ENCODE results near the gene DYRK2. TPM values are rescaled to one million over a fixed set of nuclear protein-coding genes. Genes with fewer than 3 reads are reported as not detected.

Gene DYRK2
- total and polyA plus RNA-seq, 10 of the 15 experiments (the other 5 are each of a cell fraction or from before 2014, with no cell fraction given) = 3.1 to 35.9 (median 12.2) TPM

DNA sequence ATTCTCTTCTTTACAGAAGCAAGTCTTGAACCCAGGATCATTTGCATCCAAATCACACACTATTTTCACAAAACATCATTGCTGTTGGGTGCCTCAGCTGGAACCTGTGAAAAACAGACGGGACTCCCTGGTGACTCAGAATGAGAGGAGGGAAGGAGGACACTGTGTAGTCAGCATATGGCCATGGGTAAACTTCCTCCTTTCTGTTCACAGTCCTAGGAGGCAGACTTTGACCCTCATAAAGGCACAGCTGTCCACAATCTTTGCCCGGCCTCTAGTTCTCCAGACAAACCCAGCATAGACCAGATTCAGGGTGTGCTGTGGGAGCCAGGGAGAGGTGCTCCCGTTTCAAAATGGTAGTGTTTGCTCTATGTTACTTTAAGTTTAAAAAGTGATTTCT lies 62.0 kb downstream of the DYRK2 start (continued):
- TF ChIP-seq, protein P1, sequence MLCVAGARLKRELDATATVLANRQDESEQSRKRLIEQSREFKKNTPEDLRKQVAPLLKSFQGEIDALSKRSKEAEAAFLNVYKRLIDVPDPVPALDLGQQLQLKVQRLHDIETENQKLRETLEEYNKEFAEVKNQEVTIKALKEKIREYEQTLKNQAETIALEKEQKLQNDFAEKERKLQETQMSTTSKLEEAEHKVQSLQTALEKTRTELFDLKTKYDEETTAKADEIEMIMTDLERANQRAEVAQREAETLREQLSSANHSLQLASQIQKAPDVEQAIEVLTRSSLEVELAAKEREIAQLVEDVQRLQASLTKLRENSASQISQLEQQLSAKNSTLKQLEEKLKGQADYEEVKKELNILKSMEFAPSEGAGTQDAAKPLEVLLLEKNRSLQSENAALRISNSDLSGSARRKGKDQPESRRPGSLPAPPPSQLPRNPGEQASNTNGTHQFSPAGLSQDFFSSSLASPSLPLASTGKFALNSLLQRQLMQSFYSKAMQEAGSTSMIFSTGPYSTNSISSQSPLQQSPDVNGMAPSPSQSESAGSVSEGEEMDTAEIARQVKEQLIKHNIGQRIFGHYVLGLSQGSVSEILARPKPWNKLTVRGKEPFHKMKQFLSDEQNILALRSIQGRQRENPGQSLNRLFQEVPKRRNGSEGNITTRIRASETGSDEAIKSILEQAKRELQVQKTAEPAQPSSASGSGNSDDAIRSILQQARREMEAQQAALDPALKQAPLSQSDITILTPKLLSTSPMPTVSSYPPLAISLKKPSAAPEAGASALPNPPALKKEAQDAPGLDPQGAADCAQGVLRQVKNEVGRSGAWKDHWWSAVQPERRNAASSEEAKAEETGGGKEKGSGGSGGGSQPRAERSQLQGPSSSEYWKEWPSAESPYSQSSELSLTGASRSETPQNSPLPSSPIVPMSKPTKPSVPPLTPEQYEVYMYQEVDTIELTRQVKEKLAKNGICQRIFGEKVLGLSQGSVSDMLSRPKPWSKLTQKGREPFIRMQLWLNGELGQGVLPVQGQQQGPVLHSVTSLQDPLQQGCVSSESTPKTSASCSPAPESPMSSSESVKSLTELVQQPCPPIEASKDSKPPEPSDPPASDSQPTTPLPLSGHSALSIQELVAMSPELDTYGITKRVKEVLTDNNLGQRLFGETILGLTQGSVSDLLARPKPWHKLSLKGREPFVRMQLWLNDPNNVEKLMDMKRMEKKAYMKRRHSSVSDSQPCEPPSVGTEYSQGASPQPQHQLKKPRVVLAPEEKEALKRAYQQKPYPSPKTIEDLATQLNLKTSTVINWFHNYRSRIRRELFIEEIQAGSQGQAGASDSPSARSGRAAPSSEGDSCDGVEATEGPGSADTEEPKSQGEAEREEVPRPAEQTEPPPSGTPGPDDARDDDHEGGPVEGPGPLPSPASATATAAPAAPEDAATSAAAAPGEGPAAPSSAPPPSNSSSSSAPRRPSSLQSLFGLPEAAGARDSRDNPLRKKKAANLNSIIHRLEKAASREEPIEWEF (IDR thresholded peaks at IDR 0.05; ENCODE audit: insufficient replicate concordance, low read depth, low read length) = no peak
- TF ChIP-seq RAD51 (IDR thresholded peaks at IDR 0.05) = no peak
- TF ChIP-seq, protein P2, sequence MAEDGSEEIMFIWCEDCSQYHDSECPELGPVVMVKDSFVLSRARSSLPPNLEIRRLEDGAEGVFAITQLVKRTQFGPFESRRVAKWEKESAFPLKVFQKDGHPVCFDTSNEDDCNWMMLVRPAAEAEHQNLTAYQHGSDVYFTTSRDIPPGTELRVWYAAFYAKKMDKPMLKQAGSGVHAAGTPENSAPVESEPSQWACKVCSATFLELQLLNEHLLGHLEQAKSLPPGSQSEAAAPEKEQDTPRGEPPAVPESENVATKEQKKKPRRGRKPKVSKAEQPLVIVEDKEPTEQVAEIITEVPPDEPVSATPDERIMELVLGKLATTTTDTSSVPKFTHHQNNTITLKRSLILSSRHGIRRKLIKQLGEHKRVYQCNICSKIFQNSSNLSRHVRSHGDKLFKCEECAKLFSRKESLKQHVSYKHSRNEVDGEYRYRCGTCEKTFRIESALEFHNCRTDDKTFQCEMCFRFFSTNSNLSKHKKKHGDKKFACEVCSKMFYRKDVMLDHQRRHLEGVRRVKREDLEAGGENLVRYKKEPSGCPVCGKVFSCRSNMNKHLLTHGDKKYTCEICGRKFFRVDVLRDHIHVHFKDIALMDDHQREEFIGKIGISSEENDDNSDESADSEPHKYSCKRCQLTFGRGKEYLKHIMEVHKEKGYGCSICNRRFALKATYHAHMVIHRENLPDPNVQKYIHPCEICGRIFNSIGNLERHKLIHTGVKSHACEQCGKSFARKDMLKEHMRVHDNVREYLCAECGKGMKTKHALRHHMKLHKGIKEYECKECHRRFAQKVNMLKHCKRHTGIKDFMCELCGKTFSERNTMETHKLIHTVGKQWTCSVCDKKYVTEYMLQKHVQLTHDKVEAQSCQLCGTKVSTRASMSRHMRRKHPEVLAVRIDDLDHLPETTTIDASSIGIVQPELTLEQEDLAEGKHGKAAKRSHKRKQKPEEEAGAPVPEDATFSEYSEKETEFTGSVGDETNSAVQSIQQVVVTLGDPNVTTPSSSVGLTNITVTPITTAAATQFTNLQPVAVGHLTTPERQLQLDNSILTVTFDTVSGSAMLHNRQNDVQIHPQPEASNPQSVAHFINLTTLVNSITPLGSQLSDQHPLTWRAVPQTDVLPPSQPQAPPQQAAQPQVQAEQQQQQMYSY (CRISPR knock-in tag; IDR thresholded peaks at IDR 0.05) = no peak
- TF ChIP-seq ESRRA (IDR thresholded peaks at IDR 0.05; ENCODE audit: low read length) = no peak
- no peak for TF ChIP-seq PAX5 (IDR thresholded peaks at IDR 0.05; ENCODE audit: borderline replicate concordance, low read depth, low read length)
- no peak for TF ChIP-seq SMAD5 (IDR thresholded peaks at IDR 0.05; ENCODE audit: low read depth)
- peak; percentile 63; the same call in 1 of the 2 replicates for TF ChIP-seq BCL11A (IDR thresholded peaks at IDR 0.05; ENCODE audit: low read depth, low read length)
- TF ChIP-seq WRNIP1 (IDR thresholded peaks at IDR 0.05; ENCODE audit: borderline replicate concordance, low read depth, low read length) = no peak
- no peak for TF ChIP-seq POU2F2 (IDR thresholded peaks at IDR 0.05; ENCODE audit: borderline replicate concordance, low read depth, low read length)
- TF ChIP-seq SPI1 (IDR thresholded peaks at IDR 0.05; ENCODE audit: borderline replicate concordance, insufficient read depth, low read depth, low read length) = no peak
- TF ChIP-seq, protein P3, sequence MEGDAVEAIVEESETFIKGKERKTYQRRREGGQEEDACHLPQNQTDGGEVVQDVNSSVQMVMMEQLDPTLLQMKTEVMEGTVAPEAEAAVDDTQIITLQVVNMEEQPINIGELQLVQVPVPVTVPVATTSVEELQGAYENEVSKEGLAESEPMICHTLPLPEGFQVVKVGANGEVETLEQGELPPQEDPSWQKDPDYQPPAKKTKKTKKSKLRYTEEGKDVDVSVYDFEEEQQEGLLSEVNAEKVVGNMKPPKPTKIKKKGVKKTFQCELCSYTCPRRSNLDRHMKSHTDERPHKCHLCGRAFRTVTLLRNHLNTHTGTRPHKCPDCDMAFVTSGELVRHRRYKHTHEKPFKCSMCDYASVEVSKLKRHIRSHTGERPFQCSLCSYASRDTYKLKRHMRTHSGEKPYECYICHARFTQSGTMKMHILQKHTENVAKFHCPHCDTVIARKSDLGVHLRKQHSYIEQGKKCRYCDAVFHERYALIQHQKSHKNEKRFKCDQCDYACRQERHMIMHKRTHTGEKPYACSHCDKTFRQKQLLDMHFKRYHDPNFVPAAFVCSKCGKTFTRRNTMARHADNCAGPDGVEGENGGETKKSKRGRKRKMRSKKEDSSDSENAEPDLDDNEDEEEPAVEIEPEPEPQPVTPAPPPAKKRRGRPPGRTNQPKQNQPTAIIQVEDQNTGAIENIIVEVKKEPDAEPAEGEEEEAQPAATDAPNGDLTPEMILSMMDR (IDR thresholded peaks at IDR 0.05 in 2 of 3, conservative IDR thresholded peaks at IDR 0.05 in 1 of 3; ENCODE audit: control insufficient read depth in 2 of 3, extremely low read depth in 1 of 3, insufficient read depth in 1 of 3, low read depth in 3 of 3, low read length in 3 of 3) = no peak
- TF ChIP-seq NBN (IDR thresholded peaks at IDR 0.05) = peak; percentile 57; the same call in 1 of the 2 replicates
- TF ChIP-seq ZBED1 (IDR thresholded peaks at IDR 0.05; ENCODE audit: borderline replicate concordance) = no peak
- TF ChIP-seq BHLHE40 (IDR thresholded peaks at IDR 0.05; ENCODE audit: borderline replicate concordance in 1 of 2, low read depth in 2 of 2, low read length in 1 of 2) = peak in 1 of 2 experiments; percentile 55; a peak in 1 of 4 replicates
- TF ChIP-seq MEF2A (IDR thresholded peaks at IDR 0.05; ENCODE audit: insufficient read depth, low read depth, low read length) = no peak
- no peak for TF ChIP-seq HDAC2 (IDR thresholded peaks at IDR 0.05)
- TF ChIP-seq, protein P4, sequence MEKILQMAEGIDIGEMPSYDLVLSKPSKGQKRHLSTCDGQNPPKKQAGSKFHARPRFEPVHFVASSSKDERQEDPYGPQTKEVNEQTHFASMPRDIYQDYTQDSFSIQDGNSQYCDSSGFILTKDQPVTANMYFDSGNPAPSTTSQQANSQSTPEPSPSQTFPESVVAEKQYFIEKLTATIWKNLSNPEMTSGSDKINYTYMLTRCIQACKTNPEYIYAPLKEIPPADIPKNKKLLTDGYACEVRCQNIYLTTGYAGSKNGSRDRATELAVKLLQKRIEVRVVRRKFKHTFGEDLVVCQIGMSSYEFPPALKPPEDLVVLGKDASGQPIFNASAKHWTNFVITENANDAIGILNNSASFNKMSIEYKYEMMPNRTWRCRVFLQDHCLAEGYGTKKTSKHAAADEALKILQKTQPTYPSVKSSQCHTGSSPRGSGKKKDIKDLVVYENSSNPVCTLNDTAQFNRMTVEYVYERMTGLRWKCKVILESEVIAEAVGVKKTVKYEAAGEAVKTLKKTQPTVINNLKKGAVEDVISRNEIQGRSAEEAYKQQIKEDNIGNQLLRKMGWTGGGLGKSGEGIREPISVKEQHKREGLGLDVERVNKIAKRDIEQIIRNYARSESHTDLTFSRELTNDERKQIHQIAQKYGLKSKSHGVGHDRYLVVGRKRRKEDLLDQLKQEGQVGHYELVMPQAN (conservative IDR thresholded peaks at IDR 0.05) = no peak
- TF ChIP-seq LARP7 (IDR thresholded peaks at IDR 0.05) = no peak
- TF ChIP-seq POLR2AphosphoS5 (IDR thresholded peaks at IDR 0.05; ENCODE audit: low read length) = no peak
